Astrocyte (in vitro differentiated cells and primary cell): Measurements from ENCODE around the gene CIB4. TPM values are rescaled to one million over a fixed set of nuclear protein-coding genes. Genes with fewer than 3 reads are reported as not detected.

Experiments used
- DNase-seq: peaks from one replicate; pipeline ENCODE4 v3.0.0-alpha.2; 2010; ENCODE audit warnings: low read depth
- FAIRE-seq: peaks from 2 replicates; lab custom pipeline; 2011; peaks lifted over from hg19 to GRCh38; lab: Jason Lieb, UNC
- H2AFZ ChIP-seq: 2 replicates; pipeline ENCODE4 v1.6.0; 2012; ENCODE audit warnings: low read depth, low read length, inconsistent platforms
- H3K27ac ChIP-seq: 2 replicates; pipeline ENCODE4 v1.5.1; 2011; ENCODE audit warnings: low read depth, low read length, inconsistent platforms
- H3K27me3 ChIP-seq: 2 replicates; pipeline ENCODE4 v1.6.0; 2011; ENCODE audit warnings: low read length, inconsistent platforms; ENCODE audit not compliant: insufficient read depth
- H3K36me3 ChIP-seq: 2 replicates; pipeline ENCODE4 v1.5.1; 2011; ENCODE audit warnings: low read length, inconsistent platforms; ENCODE audit not compliant: insufficient read depth
- H3K4me1 ChIP-seq: 2 replicates; pipeline ENCODE4 v1.5.1; 2011; ENCODE audit warnings: low read length, inconsistent platforms; ENCODE audit not compliant: insufficient read depth
- H3K4me2 ChIP-seq: 2 replicates; pipeline ENCODE4 v1.6.0; 2012; ENCODE audit warnings: low read length, inconsistent platforms
- H3K4me3 ChIP-seq: 2 replicates; pipeline ENCODE4 v1.5.1; 2011; ENCODE audit warnings: low read depth, mild to moderate bottlenecking, low read length, inconsistent platforms; ENCODE audit not compliant: insufficient read depth
- H3K79me2 ChIP-seq: 2 replicates; pipeline ENCODE4 v1.6.0; 2012; ENCODE audit warnings: mild to moderate bottlenecking, low read length, inconsistent platforms; ENCODE audit not compliant: insufficient read depth
- H3K9ac ChIP-seq: 2 replicates; pipeline ENCODE4 v1.6.0; 2012; ENCODE audit warnings: mild to moderate bottlenecking, low read length, inconsistent platforms
- H3K9me3 ChIP-seq: 2 replicates; pipeline ENCODE4 v1.5.1; 2012; ENCODE audit warnings: low read depth, mild to moderate bottlenecking, low read length, inconsistent platforms; ENCODE audit not compliant: insufficient read depth
- H4K20me1 ChIP-seq: 2 replicates; pipeline ENCODE4 v1.6.0; 2012; ENCODE audit warnings: low read length, inconsistent platforms; ENCODE audit not compliant: insufficient read depth
- H3K27ac Mint-ChIP-seq: one replicate; pipeline ENCODE4 v1.8.0; 2021; ENCODE audit warnings: mild to moderate bottlenecking, mixed read lengths; ENCODE audit not compliant: unreplicated experiment
- H3K27me3 Mint-ChIP-seq: one replicate; pipeline ENCODE4 v1.8.0; 2021; ENCODE audit warnings: low read depth, mixed read lengths; ENCODE audit not compliant: unreplicated experiment
- H3K36me3 Mint-ChIP-seq: one replicate; pipeline ENCODE4 v1.8.0; 2021; ENCODE audit warnings: low read depth, mixed read lengths; ENCODE audit not compliant: unreplicated experiment
- H3K4me1 Mint-ChIP-seq: one replicate; pipeline ENCODE4 v1.8.0; 2021; ENCODE audit warnings: low read depth, mixed read lengths; ENCODE audit not compliant: unreplicated experiment
- H3K4me3 Mint-ChIP-seq: one replicate; pipeline ENCODE4 v1.8.0; 2021; ENCODE audit warnings: mild to moderate bottlenecking, moderate library complexity, mixed read lengths; ENCODE audit not compliant: unreplicated experiment
- H3K9me3 Mint-ChIP-seq: one replicate; pipeline ENCODE4 v1.8.0; 2021; ENCODE audit warnings: mild to moderate bottlenecking, mixed read lengths; ENCODE audit not compliant: unreplicated experiment
- CTCF ChIP-seq: IDR thresholded peaks from 2 replicates; pipeline ENCODE4 v1.5.1; 2011; ENCODE audit warnings: low read depth, mild to moderate bottlenecking, inconsistent platforms, low read length, moderate library complexity; ENCODE audit not compliant: insufficient read depth
- EZH2 ChIP-seq: IDR thresholded peaks from 2 replicates; pipeline ENCODE4 v1.6.1; 2012; ENCODE audit warnings: mild to moderate bottlenecking, low read length, inconsistent platforms; ENCODE audit not compliant: insufficient read depth
- total RNA-seq: library from RNA; stranded (reverse); gene quantifications from 2 replicates; pipeline ENCODE4 v1.2.1, GENCODE V29; 2021

CIB4 gene
- total RNA-seq, 1 donor from 2014 or later = not detected

DNA sequence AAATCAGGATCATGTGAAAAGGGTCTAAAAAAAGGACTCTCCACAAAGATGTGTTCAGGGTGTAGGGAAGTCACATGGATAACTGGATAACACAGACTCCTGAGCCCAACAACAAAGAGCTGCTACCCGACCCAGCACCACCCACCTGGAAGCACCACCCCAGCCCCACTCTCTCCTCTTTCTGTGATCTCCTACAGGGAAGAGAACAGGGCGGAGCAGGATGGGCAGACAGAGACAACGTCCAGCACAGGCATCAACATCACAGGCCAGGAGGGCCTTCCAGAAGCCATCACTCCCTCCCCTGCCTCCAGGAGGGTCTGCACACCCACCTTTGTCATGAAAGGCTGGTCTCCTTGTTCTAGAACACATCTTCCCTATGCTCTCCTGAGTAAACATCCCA, 1.3 kb upstream of the CIB4 start:
- TF ChIP-seq CTCF (no peak), EZH2 (no peak)
- Histone ChIP-seq H3K36me3 (no peaks in the 10 kb centered on the region), H3K9me3 (no peaks in the 10 kb centered on the region), H3K4me3 (no peak overlapping the region), H3K4me1 (peaks cover 8% of the 10 kb centered on the region), H4K20me1 (no peaks in the 10 kb centered on the region), H3K4me2 (no peak overlapping the region), H3K27ac (no peak overlapping the region), H3K27me3 (peaks cover 36% of the 10 kb centered on the region), H3K9ac (no peak overlapping the region), H2AFZ (no peak overlapping the region), H3K79me2 (no peaks in the 10 kb centered on the region)
- H3K4me3 Mint-ChIP-seq = no peak overlapping the region
- peaks cover 35% of the 10 kb centered on the region for H3K27me3 Mint-ChIP-seq
- no peaks in the 10 kb centered on the region for H3K36me3 Mint-ChIP-seq
- peaks cover 10% of the 10 kb centered on the region for H3K4me1 Mint-ChIP-seq
- no peaks in the 10 kb centered on the region for H3K9me3 Mint-ChIP-seq
- no peak overlapping the region for H3K27ac Mint-ChIP-seq
- FAIRE-seq = no peak
- DNase-seq = no peak

- Histone ChIP-seq H3K4me3 (no peak overlapping the region), H2AFZ (no peak overlapping the region), H3K27me3 (peaks cover 30% of the 10 kb centered on the region), H3K4me1 (peaks cover 8% of the 10 kb centered on the region), H3K9ac (no peak overlapping the region), H3K9me3 (no peaks in the 10 kb centered on the region), H3K79me2 (no peaks in the 10 kb centered on the region), H3K27ac (no peak overlapping the region), H3K4me2 (peak overlapping the region; percentile 54), H4K20me1 (no peaks in the 10 kb centered on the region), H3K36me3 (no peaks in the 10 kb centered on the region)
- DNase-seq (peak; percentile 56), FAIRE-seq (no peak)
- Mint-ChIP-seq H3K36me3 (no peaks in the 10 kb centered on the region), H3K27me3 (peaks cover 27% of the 10 kb centered on the region), H3K4me3 (no peak overlapping the region), H3K9me3 (no peaks in the 10 kb centered on the region), H3K4me1 (peaks cover 6% of the 10 kb centered on the region), H3K27ac (no peak overlapping the region)
- TF ChIP-seq EZH2 = no peak
- TF ChIP-seq CTCF = no peak
Measured at GRCh38 chr2:26640331-26640745, 828 bp downstream of the CIB4 start.

DNA sequence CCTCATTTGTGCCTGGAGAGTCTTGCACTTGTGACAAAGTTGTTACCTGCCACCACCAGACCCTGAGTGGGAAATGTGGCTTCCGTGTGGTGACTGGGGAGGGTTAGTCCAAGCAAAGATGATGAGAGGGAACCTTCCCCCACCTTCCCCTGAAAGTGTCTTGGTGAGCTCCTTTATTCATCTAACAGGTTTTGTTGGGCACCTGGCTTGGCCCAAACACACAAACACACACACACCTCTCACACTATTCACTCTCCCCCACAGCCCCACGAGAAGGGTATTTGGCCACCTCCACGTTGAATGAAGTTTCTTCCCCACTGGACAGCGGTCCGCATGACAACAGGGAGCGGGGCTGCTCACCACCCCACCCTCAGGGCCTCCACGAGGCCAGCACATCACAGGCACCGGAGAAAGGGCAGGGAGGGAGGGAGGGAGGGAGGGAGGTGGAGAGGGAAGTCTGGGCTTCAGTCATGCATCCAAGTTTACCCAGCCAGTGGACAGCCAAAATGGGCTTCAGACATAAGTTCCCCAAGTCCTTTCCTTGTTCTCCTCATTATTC, 1.4 kb downstream of the CIB4 start:
- peaks cover 8% of the 10 kb centered on the region for H3K4me1 ChIP-seq
- no peak for FAIRE-seq
- no peak for DNase-seq
- no peak overlapping the region for H3K9ac ChIP-seq
- H3K4me1 Mint-ChIP-seq = peaks cover 6% of the 10 kb centered on the region
- H3K4me2 ChIP-seq = no peak overlapping the region
- no peaks in the 10 kb centered on the region for H3K9me3 ChIP-seq
- H3K27me3 Mint-ChIP-seq = peaks cover 27% of the 10 kb centered on the region
- TF ChIP-seq EZH2 (no peak), CTCF (no peak)
- H3K4me3 Mint-ChIP-seq = no peak overlapping the region
- H3K9me3 Mint-ChIP-seq = no peaks in the 10 kb centered on the region
- no peak overlapping the region for H3K4me3 ChIP-seq
- no peaks in the 10 kb centered on the region for H3K36me3 ChIP-seq
- H3K27ac Mint-ChIP-seq = no peak overlapping the region
- H3K36me3 Mint-ChIP-seq = no peaks in the 10 kb centered on the region
- no peaks in the 10 kb centered on the region for H4K20me1 ChIP-seq
- H3K27ac ChIP-seq = no peak overlapping the region
- H2AFZ ChIP-seq = no peak overlapping the region
- H3K27me3 ChIP-seq = peaks cover 28% of the 10 kb centered on the region
- H3K79me2 ChIP-seq = no peaks in the 10 kb centered on the region
